DLD1 (cell line): ENCODE results near the gene HTR1B.

Experiments
- in situ Hi-C: cut with HindIII; loops from 2 replicates; pipeline ENCODE4 v1.10.0; 2017; ENCODE audit warnings: low sequenced_read_pairs

Gene HTR1B, protein sequence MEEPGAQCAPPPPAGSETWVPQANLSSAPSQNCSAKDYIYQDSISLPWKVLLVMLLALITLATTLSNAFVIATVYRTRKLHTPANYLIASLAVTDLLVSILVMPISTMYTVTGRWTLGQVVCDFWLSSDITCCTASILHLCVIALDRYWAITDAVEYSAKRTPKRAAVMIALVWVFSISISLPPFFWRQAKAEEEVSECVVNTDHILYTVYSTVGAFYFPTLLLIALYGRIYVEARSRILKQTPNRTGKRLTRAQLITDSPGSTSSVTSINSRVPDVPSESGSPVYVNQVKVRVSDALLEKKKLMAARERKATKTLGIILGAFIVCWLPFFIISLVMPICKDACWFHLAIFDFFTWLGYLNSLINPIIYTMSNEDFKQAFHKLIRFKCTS

GRCh38 chr6:77463308-77463860, at the start of gene HTR1B:
HTR1B (minus strand) TSS chr6:77463491; CDS start chr6:77463403, 88 bp downstream.
- in situ Hi-C loops, result no loop called here

DNA sequence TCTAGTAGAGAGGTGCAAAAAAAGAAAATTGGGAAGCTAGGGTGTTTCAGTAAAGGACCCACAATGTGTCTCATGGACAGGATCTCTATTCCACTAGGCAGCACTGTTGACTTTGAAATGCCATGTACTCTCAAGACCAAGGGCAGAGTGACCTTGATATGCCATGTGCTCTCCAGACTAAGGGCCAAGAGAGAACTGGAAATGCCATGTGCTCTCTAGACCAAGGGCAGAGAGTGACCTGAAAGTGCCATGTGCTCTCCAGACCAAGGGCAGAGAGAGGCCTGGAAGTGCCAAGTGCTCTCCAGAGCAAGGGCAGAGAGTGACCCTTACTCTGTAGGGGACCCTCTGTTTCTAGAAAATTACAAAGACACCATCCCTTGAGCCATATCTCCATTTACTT, 49.3 kb upstream of the HTR1B start:
- in situ Hi-C loops, result no loop called here

- in situ Hi-C loops, result no loop called here
Observed at GRCh38 chr6:77511860-77512259, 48.6 kb upstream of the HTR1B start.

GRCh38 chr6:77502981-77503380, 39.7 kb upstream of the HTR1B start:
- in situ Hi-C loops, result no loop called here

DNA sequence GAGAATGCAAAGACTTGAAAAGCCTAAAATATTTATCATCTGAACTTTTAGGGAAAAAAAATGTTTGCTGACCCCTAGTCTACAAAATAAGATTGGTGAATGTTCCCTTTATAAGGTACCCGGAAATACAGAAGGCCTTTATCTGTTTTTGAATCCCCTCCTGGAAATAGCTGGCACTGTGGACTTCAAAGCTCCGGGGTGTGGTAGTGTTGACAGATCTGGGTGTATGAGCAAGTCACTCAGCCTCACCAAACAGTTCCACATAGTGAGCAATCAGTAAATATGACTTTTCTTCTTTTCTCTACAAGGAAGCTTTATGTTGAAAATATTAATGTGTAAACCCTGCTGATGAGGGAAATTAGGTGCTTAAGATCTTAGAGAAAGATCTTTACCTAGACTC, 29.2 kb upstream of the HTR1B start:
- in situ Hi-C loops, result no loop called here

- in situ Hi-C loops, result no loop called here
Observed at GRCh38 chr6:77487808-77488425, 24.6 kb upstream of the HTR1B start.

GRCh38 chr6:77482981-77483380, 19.7 kb upstream of the HTR1B start:
- in situ Hi-C loops, result no loop called here

GRCh38 chr6:77474973-77475372, 11.7 kb upstream of the HTR1B start:
- in situ Hi-C loops, result no loop called here

- in situ Hi-C loops, result no loop called here
Observed at GRCh38 chr6:77474286-77474956, 11.1 kb upstream of the HTR1B start.

DNA sequence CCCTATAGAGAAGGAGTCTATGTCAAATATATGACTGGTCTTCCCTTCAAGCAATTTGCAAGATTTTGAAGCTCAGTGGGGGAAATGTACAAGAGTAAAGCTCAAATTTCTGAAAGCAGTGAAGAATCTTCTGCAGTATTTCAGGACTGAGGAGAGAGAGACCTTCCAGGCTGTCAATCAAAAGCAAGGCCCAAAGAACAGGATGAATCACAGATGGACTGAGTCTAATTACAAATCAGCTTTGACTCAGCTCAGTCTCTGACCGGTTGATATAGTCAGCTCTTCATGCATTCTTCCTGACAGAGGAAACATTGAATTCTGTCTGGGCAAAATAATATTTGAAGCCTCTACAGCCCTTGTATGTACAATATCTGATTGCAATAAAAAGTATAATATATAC, 7.7 kb upstream of the HTR1B start:
- in situ Hi-C loops, result no loop called here

DNA sequence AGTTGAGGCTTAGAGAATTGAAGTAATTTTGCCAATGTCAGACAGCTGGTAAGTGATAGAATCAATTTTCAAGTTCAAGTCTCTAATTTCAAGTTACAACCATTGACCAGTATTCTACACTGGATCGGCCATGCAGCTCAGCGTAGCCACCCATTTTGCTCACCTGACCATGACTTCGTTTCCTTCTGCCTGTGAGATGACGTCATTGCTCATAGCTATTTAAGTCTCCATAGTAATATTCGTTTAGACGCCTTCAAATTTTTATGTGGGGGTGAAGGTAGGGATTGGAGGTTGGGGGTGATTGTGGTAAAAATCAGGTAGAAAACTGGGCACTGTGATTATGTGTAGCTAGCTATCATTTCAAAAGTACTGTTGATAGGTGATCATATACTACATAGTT, 5.6 kb upstream of the HTR1B start:
- in situ Hi-C loops, result no loop called here

DNA sequence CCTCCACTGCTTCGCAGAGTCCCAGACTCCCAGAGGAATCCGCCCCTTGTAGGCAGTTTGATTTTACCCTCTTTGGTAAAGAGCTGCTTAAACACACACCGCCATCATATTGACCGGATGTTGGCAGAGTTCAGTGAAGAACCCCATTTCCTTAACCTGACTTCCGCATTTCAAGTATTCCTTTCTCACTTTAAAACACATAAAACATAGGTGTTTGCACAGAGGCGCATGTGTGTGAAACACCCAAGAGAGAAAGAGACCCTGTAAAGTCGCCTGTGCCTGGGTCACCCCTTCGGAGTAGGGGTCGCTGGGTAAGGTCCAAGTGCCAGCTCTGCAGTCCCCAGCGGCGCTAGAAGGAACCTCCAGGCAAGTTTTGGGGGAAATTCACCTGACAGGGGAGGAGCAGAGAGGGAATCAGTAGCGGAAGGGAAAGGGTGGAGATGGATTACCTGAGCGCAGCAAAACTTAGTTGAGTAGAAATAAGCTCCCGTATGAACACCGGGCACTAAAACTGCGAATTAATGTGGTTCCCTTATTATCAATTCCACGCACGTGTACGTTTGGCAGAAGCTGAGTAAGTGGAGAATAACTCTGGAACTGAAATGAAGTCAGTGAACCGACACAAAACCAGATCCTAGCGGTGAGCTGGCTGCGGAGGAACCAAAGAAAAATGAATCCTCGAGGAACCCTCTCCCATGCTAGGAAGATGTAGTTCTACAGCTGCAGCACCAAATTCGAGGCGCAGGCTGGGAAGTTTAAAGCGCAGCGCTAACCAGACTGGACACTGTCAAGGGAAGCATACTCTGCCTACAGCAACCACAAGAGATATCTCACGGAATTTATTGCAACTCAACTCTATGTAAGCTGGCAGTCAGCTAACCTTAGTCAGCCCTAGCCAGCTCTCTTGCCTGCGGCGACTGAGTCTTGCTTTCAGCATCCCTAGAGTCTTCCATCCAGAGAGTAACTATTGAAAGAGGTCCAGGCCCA, 3.5 kb upstream of the HTR1B start:
- in situ Hi-C loops, result no loop called here

DNA sequence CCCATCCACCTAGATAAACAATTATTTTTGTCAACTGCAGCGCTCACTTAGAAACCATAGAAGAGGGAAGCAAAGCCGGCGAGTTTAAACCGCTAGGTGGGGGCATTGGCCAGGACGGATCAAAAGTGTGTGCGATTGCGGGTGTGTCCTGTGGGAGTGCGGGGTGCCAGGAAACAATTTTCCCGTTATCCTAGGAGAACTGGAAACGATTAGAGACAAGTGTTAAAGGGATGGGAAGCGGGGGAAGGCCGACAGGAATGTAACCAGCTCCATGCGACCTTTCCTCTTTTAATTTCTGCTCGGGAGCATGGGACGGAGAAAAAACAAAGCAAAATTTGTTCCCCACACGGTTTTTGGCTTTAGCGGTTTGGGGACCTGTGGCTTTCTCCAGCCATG, 2.8 kb upstream of the HTR1B start:
- in situ Hi-C loops, result no loop called here

DNA sequence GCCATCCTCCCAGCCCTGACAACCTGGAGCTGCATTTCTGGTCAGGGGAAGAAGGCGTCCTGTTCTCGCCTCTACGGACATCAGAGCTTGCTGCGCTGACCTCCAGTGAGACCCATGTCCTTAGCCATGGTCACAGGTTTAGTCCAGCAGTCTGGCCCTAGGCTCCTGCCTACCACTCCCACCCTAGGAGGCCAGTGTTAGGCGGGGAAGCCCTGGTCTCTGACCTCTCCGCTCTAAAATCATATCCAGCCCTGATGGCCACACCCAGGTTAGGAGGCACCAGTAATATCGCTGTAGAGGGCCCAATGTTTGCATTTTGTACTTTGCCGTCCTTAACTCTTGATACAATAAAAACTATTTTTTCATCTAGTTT, 1.2 kb upstream of the HTR1B start:
- in situ Hi-C loops, result no loop called here

- in situ Hi-C loops, result no loop called here
Observed at GRCh38 chr6:77463861-77464494, 687 bp upstream of the HTR1B start.

DNA sequence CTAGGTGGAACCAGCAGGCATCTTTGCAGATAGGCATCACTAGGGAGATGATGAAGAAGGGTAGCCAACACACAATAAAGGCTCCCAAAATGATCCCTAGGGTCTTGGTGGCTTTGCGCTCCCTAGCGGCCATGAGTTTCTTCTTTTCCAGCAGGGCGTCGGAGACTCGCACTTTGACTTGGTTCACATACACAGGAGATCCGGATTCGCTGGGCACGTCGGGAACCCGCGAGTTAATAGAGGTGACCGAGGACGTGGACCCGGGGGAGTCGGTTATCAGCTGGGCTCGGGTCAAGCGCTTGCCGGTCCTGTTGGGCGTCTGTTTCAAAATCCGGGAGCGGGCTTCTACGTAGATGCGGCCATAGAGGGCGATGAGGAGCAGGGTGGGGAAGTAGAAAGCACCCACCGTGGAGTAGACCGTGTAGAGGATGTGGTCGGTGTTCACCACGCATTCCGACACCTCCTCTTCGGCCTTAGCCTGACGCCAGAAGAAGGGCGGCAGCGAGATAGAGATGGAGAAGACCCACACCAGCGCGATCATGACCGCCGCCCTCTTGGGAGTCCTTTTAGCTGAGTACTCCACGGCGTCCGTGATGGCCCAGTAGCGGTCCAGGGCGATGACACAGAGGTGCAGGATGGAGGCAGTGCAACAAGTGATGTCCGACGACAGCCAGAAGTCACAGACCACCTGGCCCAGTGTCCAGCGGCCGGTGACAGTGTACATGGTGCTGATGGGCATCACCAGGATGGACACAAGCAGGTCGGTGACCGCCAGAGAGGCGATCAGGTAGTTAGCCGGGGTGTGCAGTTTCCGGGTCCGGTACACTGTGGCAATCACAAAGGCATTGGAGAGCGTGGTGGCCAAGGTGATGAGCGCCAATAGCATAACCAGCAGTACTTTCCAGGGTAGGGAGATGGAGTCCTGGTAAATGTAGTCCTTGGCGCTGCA, 658 bp downstream of the HTR1B start:
- in situ Hi-C loops, result no loop called here

DNA sequence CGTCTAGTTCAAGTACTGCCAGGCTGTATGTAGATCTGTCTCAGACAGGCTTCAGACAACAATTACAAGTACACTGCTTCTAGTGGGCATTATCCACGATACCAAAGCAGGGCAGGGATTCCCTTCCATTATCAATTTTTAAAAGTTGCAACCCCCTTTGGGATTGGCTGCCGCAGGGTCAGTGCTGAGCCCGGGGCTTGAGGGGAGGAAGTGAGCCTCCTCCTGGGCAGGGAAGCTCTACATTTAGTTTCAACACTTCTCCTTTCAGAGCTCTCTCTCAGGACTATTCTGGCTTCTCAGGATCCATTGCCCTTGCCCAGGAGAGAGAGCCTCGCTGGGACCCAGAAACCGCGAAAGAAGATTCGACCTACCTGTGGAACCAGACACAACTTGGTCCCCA, 1.5 kb downstream of the HTR1B start:
- in situ Hi-C loops, result no loop called here

DNA sequence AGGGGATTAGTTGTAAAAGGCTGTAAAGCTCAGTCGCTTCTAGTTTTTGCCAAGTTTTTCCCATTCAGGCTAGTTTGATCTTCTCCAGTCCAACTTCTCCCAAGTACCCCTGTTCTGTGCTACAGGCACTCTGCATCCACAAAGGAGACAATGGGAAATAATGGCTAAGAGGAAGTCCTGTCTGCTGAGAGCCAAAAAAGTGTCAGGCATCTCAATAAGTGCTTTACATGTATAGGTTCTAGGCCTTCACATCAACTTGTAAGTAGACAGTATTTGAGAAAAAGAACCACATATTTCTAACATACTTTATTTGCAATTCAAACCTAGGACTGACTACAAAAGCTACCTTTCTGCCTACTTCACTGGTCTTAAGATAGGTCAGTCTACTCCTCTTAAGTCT, 4.9 kb downstream of the HTR1B start:
- in situ Hi-C loops, result no loop called here

DNA sequence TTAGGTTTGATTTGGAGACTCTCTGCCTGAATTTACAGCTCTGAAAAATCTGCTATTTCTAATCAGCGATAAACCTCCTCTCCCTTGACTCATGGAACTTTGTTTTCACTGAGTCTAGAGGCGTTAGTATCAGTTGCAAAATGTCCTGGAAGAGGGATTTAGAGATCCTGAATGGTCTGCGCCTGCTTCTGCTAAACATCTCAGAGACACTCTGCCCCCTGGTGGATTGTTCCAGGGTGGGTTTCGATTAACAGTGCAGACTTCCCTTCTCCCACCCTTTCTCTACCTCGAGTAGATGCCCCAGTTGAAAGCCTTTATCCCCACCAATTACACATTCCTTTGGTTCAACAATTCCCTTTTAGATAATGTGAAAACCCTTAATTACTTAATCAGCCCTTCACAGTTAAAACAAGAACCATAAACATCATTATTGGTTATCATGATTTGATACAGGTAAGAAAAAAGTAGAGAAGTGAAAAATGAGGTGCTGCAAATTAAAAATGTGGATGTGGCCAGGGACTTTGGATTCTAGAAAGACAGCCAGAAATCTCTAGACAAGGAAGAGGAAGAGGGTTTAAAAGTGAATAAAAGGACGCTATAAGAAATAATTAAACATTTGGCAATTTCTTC, 5.5 kb downstream of the HTR1B start:
- in situ Hi-C loops, result no loop called here
